Umbilical cord (tissue), 2 donors: Measurements from ENCODE around the gene LHCGR. TPM values are rescaled to one million over a fixed set of nuclear protein-coding genes. Genes with fewer than 3 reads are reported as not detected.
A peak's percentile ranks its signal among the peaks of the same experiment; 100 is the strongest.

Experiments used
- DNase-seq: peaks from one replicate; pipeline ENCODE4 v3.0.0-alpha.2; 2015; ENCODE audit warnings: low spot score
- total RNA-seq: library from RNA; depleted of rRNA; stranded (reverse); fragments of >200 nt; gene quantifications from one replicate; pipeline ENCODE4 v1.2.3, GENCODE V29; 2014; ENCODE audit warnings: low replicate concordance; ENCODE audit not compliant: insufficient read depth

LHCGR gene
- 2.6 TPM for total RNA-seq

- no peak for DNase-seq
Measured at GRCh38 chr2:48755473-48755872, at the start of gene LHCGR. TSS of gene LHCGR (minus strand) at chr2:48755724. CDS start at chr2:48755671, 53 bp downstream.

- no peak for DNase-seq
Measured at GRCh38 chr2:48799601-48800000, 44.1 kb upstream of the LHCGR start.

GRCh38 chr2:48795065-48795464 is 39.5 kb upstream of the LHCGR start:
- DNase-seq = no peak

- DNase-seq = no peak
Measured at GRCh38 chr2:48793671-48794070, 38.1 kb upstream of the LHCGR start.

DNA sequence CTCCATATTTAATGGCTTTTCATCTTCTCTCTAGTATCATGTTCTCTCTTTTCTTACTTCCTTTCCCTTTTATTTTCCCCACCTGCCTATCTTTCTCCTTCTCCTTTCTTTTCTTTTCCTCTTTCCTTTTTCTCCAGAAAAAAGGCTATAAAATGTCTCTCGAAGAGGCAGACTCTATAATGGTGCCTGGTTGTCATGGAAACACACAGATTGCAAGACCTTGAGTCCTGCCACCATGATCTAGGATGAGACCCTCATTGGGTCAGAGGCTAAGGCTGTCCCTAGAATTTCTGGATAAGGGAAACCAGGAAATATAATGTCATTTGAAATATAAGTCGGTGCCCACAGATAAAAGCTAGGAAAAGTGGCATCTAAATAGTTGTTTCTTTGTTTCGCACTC is 36.5 kb upstream of the LHCGR start:
- no peak for DNase-seq

DNA sequence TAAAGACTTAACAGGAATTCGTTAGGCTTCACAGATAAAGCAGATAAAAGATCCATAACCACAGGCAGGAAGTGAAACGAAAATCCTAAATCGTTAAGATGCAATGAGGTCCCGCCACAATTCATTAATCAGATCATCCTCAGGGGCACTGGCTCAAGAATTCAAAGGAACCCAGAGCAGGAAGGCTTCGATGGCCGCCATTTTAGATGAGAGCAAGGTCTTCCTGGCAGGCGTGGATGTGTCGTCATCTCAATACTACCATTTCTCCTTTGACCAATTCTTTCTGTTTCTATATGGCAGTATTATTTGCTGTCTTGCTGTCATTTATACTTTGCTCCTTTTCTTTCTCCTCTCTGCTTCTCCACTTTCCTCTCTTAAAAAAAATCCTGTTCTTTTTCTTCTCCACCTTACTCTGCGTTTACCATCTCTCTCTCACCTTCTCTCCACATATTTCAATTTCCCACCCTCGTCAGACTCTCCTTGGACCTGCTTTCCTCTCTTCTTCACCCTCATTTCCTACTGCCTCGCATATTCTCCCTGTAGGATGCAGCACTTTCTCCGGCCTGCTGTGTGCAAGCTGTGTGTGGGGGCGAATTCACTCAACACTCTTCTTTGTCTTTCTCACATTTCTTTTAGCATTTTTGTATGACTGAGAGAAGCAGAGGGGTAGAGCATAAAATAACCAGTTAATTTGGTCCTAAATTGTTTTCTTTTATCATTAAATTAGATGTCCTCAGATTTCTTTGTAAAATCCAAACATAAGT is 35.1 kb upstream of the LHCGR start:
- no peak for DNase-seq

DNA sequence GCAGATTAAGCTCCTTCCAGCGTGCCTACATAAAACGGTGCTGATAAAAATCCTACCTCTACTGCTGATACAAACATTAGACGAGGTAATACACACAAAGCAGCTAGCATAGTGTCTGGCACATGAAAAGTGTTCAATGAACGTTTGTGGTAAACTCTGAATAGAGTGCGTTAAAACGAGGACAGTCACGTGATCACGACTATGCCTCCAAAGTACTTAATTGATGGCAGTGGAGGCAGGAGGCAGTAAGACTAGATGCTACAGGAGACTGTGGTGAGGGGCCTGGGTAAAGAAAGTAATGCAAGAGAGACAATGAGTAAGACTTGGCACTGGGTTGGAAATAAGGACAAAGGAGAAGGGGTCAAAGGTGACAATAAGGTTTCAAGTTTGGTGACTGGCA is 32.1 kb upstream of the LHCGR start:
- no peak for DNase-seq

GRCh38 chr2:48781366-48781765 is 25.8 kb upstream of the LHCGR start:
- DNase-seq = no peak

GRCh38 chr2:48779019-48779716 is 23.6 kb upstream of the LHCGR start:
- peak; percentile 34 for DNase-seq

- DNase-seq = no peak
Measured at GRCh38 chr2:48774251-48774650, 18.7 kb upstream of the LHCGR start.

DNA sequence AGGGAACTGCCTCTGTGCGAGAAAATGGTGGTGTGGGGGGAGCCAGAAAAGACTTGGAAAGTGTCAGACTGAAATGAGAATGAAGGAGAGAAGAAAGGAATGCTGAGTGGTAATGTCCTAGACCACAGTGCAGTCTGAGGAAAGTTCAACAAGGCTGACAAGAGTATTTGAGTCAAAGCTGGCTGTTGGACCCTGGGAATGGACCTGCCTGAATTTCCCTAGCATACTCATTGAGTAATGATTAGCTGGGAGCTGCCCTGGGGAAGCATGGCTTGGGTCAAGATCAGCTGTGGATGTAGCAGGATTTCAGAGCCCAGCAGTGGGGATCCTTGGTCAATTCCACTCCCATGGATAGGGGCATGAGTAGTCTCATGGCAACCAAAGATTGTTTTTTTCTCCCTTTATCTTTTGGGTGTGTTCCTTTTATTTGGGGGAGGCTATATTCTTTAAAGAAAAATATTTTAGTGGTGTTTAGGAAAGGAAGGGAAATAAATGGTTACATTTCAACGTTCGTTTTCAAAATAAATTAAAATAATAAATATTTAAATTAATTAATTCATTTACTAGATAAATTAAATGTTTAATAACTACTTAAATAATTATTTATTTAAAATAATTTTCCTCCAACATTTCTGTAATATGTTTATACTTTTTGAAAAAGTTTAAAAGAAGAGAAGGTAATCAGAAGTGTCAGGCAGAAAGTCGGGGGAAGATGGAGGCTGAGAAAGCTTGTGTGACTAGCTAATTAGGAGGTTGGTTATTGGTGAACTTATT is 15.9 kb upstream of the LHCGR start:
- no peak for DNase-seq

GRCh38 chr2:48770181-48770580 is 14.7 kb upstream of the LHCGR start:
- no peak for DNase-seq

- DNase-seq = peak; percentile 66
Measured at GRCh38 chr2:48768669-48769068, 13.1 kb upstream of the LHCGR start.

- no peak for DNase-seq
Measured at GRCh38 chr2:48767330-48767729, 11.8 kb upstream of the LHCGR start.

DNA sequence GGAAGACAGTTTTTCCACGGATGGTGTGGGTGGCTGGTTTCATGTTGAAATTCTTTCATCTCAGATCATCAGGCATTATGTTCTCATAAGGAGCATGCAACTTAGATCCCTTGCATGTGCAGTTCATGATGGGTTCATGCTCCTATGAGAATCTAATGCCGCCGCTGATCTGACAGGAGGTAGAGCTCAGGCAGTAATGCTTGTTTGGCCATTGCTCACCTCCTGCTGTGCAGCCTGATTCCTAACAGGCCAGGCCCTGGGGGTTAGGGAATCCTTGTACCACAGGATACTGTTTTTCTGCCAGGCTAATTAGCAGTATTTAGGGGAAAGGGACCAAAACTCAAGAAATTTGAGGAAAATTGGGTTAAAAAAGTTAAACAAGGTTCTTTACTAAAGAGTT is 5.3 kb upstream of the LHCGR start:
- peak; percentile 48 for DNase-seq

GRCh38 chr2:48759682-48760081 is 4.2 kb upstream of the LHCGR start:
- no peak for DNase-seq

GRCh38 chr2:48756289-48756688 is 765 bp upstream of the LHCGR start:
- no peak for DNase-seq

GRCh38 chr2:48754874-48755273 is 650 bp downstream of the LHCGR start:
- DNase-seq = no peak

DNA sequence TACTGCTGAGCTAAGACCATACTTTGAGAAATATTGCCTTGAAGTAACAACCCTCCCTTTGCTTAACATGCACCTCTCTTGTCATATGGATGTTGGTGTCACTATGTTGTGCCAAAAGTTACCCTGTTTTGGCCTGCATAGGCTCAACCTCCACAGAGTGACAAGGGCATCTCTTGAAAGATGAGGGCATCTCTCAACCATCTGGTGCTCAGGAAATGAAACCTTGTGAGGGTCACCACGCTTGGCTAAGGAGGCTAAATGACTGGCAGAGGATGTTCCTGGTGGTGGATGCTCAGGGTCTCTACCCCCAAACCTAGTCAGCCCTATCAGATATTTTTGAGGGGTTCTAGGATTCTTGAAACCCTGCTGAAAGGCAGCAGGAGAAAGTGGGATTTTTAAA is 2.3 kb downstream of the LHCGR start:
- no peak for DNase-seq

DNA sequence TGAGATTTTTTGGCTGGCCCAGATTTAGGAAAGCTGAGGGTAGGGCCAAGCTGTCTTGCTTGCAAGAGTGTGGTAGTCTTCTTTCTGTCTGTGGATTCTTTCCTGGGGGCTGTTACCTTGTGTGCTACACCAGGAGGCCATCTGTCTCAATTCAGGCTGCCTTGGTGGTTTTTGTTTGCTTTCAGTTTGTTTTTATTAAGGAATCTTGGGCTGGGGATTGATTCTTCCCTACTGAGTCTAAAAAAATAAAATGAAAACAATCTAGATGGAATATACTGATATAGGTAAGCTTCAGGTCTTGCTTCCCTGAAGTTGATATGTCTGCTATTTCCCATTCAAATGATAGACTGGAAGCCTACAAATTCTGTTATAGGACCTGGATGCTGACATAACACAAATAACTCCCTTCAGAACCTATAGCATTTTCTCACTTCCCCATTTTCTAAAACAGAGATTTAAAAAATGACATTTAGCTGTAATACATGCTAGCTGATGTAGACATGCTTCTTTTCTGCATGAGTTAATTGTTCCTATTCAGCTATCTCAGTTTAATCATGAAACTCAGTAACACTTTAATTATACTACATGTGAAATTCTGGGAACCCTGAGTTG is 5.3 kb downstream of the LHCGR start:
- no peak for DNase-seq

DNA sequence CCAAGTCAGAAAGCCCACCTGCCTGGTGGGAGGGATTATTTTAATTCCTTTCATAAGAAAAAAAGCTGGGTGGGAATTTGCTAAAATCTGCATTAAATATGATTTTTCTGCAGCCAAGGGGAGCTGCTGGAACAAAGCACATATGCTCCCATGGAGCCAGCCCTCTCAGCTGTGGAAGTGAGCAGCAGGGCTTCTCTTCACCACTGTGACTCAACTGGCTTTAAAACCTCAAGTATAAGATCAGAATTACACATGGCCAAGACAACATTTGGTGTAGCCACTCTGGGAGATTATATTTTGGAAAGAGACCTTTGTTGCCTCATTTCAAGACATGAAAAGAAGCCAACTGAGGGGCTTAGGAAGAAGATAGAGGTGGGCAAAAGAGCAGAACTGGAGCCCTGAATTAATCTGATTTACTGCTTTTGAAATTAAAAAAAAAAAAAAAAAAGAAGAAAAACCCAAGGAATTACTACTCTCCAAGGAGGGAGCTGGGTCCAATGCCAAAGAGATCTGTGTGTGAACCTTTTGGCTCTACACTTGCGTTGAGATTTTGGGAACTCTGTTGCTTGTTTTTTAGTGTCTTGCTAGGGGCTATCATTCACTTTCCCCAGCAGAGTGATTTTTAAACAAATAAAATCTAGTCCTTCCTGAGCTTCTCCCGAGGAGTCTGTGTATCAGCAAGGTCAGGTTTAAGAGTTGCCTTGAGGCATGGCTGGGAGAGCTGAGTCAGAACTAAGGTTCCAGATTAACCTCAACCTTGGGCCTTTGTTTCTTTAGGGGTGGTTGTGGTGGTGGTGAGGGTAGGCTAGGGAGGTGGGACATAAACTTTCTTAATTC is 6.0 kb downstream of the LHCGR start:
- DNase-seq = no peak
